Lower leg skin (tissue), 4 donors: ENCODE data around the gene UBE2QL1. TPM values are rescaled to one million over a fixed set of nuclear protein-coding genes. Genes with fewer than 3 reads are reported as not detected.

Source experiments
- DNase-seq, 2 donors: peaks; one replicate each; pipeline ENCODE4 v3.0.0-alpha.2; 2019; ENCODE audit warnings: low spot score in 2 of 2
- H3K4me3 ChIP-seq: fragments of 200-600 bp; sonication (generic); 2 replicates; pipeline ENCODE4 v1.5.1; 2017; ENCODE audit warnings: mild to moderate bottlenecking, low read depth; ENCODE audit not compliant: poor library complexity, severe bottlenecking
- POLR2A ChIP-seq, 2 donors: fragments of 450-650 bp; IDR thresholded peaks; one replicate each; pipeline ENCODE4 v1.6.1; 2016 to 2017; ENCODE audit warnings: antibody characterized with exemption in 2 of 2, mild to moderate bottlenecking in 1 of 2, moderate library complexity in 1 of 2
- WGBS, 2 donors: methylation state at CpG; one replicate each; pipeline ENCODE4 v1.1.5; 2018; 5-methylcytosine and 5-hydroxymethylcytosine counted together
- intact Hi-C: fragments of 100-400 bp; cut with DNase I; formaldehyde crosslinking; loops from one replicate; pipeline ENCODE4 v1.15.0; 2023; ENCODE audit warnings: low total_unique reads
- total RNA-seq, 4 donors: library from RNA; depleted of rRNA; stranded (reverse); fragments of >200 nt; gene quantifications; one replicate each; pipeline ENCODE4 v1.1.0, GENCODE V29; 2016
- TF ChIP-seq, protein P1 (sequence below), 3 donors: fragments of 450-650 bp; IDR thresholded peaks; one replicate each; pipeline ENCODE4 v1.5.1; 2016; ENCODE audit warnings: antibody characterized with exemption in 3 of 3, mild to moderate bottlenecking in 3 of 3, moderate library complexity in 2 of 3

Gene UBE2QL1
- total RNA-seq, 4 donors from 2014 or later, result 0.72 to 3.4 (median 1.3) TPM

DNA sequence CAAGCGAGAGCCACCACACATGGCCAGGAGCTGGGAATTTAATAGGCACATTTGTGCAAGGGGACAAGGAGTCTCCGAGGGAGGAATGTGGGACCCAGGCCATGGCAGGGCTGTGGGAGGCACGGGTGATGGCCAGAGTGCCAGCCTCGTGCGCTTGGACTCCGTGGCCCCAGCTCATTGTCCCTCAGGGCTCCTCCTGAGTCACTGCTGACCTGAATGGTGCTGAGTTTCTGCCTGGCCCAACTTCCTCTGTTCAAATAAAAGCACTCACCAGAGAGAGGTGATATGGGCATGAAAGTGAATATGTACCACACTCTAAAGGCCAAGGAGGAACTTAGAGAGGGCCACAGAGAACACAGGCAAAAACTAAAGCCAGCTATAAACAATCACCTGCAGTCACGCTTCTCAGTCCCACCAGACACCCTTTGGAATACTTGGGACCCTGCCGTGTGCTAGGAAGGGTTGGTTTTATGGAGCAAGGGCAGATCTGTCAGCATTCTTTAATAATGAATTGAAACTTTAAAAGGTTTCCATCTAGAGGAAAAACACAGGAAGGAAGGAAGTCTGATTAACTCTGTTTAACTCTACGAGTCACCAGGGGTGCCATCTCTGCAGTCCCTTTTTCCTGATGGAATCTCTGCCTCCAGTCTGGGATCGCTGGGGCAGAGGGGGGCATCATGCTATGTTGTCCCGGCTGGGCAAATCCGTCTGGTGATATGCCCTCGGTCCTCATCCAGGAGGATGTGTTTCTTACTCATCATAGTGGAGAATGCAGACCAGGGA is 25.1 kb upstream of the UBE2QL1 start:
- WGBS, 2 donors, result 80 to 82% methylated on average over 13 of the region's 13 CpGs
- no peak for DNase-seq
- H3K4me3 ChIP-seq, result no peak overlapping the region
- intact Hi-C loops, result no loop called here
- TF ChIP-seq, protein P1, sequence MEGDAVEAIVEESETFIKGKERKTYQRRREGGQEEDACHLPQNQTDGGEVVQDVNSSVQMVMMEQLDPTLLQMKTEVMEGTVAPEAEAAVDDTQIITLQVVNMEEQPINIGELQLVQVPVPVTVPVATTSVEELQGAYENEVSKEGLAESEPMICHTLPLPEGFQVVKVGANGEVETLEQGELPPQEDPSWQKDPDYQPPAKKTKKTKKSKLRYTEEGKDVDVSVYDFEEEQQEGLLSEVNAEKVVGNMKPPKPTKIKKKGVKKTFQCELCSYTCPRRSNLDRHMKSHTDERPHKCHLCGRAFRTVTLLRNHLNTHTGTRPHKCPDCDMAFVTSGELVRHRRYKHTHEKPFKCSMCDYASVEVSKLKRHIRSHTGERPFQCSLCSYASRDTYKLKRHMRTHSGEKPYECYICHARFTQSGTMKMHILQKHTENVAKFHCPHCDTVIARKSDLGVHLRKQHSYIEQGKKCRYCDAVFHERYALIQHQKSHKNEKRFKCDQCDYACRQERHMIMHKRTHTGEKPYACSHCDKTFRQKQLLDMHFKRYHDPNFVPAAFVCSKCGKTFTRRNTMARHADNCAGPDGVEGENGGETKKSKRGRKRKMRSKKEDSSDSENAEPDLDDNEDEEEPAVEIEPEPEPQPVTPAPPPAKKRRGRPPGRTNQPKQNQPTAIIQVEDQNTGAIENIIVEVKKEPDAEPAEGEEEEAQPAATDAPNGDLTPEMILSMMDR (IDR thresholded peaks at IDR 0.05), result no peak
- no peak for TF ChIP-seq POLR2A (IDR thresholded peaks at IDR 0.05)

DNA sequence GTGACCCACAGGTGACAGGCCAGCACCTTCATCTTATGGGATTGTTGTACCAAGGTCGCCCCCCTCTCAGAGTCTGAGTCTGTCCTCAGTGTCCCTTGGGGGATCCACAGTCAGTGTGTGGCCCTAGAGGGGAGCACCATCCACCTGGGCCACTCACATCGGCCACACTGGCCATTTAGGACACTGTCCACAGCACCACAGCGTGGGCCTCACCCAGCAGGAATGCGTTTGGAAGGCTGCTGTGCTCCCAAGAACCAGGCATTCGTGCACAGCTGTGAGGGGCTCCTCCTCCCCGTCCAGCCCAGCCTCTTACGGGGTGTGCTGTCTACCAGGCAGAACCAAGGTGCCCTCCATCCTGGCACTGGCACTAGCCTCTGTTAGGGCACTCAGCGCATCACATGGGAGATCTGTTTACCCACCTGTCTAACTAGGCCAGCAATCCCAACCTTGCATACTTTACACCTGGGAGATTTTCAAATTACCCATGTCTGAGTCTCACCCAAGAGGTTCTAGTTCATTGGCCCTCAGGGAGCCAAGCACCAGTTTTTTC is 24.5 kb upstream of the UBE2QL1 start:
- no peak overlapping the region for H3K4me3 ChIP-seq
- no peak for DNase-seq
- intact Hi-C loops, result no loop called here
- TF ChIP-seq, protein P1 (IDR thresholded peaks at IDR 0.05), result no peak
- no peak for TF ChIP-seq POLR2A (IDR thresholded peaks at IDR 0.05)
- WGBS, 2 donors, result 83 to 88% methylated on average over 8 of the region's 8 CpGs

DNA sequence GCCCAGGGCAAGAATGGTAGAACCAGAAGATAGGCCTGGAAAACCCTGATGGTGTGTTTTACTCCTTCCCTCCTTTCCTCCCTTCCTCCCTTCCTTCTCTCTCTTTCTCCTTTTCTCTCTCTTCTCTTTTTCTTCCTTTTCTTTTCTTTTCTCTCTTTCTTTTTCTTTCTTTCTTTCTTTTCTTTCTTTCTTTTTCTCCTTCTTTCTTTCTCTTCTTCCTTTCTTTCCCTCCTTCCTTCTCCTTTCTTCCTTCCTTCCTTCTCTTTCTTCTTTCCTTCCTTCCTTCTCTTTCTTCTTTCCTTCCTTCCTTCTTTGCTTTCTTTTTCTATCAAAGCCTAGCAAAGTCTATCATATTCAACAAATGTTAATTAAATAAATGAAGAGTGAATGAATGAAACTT is 24.0 kb upstream of the UBE2QL1 start:
- no peak overlapping the region for H3K4me3 ChIP-seq
- DNase-seq, result no peak
- intact Hi-C loops, result no loop called here
- TF ChIP-seq POLR2A (IDR thresholded peaks at IDR 0.05), result no peak
- TF ChIP-seq, protein P1 (IDR thresholded peaks at IDR 0.05), result no peak

DNA sequence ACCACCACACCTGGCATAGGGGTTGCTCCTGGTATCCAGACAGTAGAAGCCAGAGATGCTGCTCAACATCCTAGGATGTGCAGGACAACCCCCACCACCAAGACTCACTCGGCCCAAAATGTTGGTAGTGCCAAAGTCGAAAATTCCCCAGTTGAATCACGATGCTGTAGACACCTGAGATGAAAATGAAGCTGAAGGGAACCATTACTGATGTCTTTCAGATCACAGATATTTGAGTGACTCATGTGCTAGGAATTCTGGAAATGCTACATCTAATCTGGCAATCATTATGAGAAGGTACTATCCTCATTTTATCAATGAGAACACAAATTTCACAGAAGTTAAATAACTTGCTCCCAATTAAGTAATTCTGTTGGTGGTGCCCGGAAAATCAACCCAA is 21.0 kb upstream of the UBE2QL1 start:
- no peak for TF ChIP-seq POLR2A (IDR thresholded peaks at IDR 0.05)
- TF ChIP-seq, protein P1 (IDR thresholded peaks at IDR 0.05), result no peak
- H3K4me3 ChIP-seq, result no peak overlapping the region
- DNase-seq, result no peak
- intact Hi-C loops, result no loop called here
- WGBS, 2 donors, result 54 to 60% methylated on average over 4 of the region's 4 CpGs

DNA sequence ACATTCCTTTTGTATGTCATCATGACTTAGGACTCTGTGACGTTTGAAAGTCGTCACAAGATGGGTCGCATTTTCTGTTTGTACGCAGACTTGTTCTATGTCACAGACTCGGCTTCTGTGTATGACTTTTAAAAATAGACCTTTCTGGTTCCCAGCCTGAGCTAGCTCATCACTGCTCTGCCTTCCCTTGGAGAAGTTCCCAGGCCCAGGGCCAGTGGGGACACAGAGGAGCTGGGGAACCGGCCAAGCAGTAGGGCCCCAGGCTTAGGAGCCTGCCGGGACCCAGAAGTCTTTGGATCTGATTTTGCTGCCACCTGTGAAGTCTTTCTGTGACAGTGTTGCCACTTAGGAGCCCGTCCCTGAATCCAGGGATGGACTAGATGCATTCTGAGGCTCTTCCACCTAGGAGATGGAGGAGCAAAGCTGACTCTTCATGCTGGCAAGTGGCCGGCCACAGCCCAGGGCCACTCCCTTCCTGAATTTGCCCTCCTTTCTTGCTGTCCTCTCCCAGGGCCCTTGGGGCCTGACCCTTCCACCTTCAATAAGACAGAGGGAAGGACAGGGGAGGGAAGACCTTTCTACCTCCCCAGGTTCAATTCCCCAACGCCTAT is 18.1 kb upstream of the UBE2QL1 start:
- TF ChIP-seq, protein P1 (IDR thresholded peaks at IDR 0.05), result no peak
- no peak for TF ChIP-seq POLR2A (IDR thresholded peaks at IDR 0.05)
- DNase-seq, result no peak
- intact Hi-C loops, result no loop called here
- 44 to 48% methylated on average over 9 to 10 of the region's 10 CpGs for WGBS, 2 donors
- no peak overlapping the region for H3K4me3 ChIP-seq
